ENCODE data around the gene MTERF1. TPM values are rescaled to one million over a fixed set of nuclear protein-coding genes. Genes with fewer than 3 reads are reported as not detected.

Gene MTERF1
- total RNA-seq, 1 donor from 2014 or later = 17.0 TPM

GRCh38 chr7:91832493-91833045 is 47.9 kb downstream of the MTERF1 start:
- TF ChIP-seq CTCF (IDR thresholded peaks at IDR 0.05; ENCODE audit: partially characterized antibody, unreplicated experiment) = no peak
- H3K27ac Mint-ChIP-seq (ENCODE audit: unreplicated experiment) = no peak overlapping the region
- no peak for DNase-seq
- H3K4me1 Mint-ChIP-seq (ENCODE audit: low read depth, unreplicated experiment) = no peaks in the 10 kb centered on the region
- no peak overlapping the region for H3K4me3 Mint-ChIP-seq (ENCODE audit: unreplicated experiment)
- no peaks in the 10 kb centered on the region for H3K9me3 Mint-ChIP-seq (ENCODE audit: unreplicated experiment)
- H3K36me3 Mint-ChIP-seq (ENCODE audit: unreplicated experiment) = no peaks in the 10 kb centered on the region
- H3K27me3 Mint-ChIP-seq (ENCODE audit: unreplicated experiment) = no peaks in the 10 kb centered on the region

- DNase-seq = no peak
- H3K27ac Mint-ChIP-seq (ENCODE audit: unreplicated experiment) = no peak overlapping the region
- peaks cover 15% of the 10 kb centered on the region for H3K36me3 Mint-ChIP-seq (ENCODE audit: unreplicated experiment)
- no peaks in the 10 kb centered on the region for H3K9me3 Mint-ChIP-seq (ENCODE audit: unreplicated experiment)
- no peaks in the 10 kb centered on the region for H3K27me3 Mint-ChIP-seq (ENCODE audit: unreplicated experiment)
- H3K4me3 Mint-ChIP-seq (ENCODE audit: unreplicated experiment) = no peak overlapping the region
- no peak for TF ChIP-seq CTCF (IDR thresholded peaks at IDR 0.05; ENCODE audit: partially characterized antibody, unreplicated experiment)
- no peaks in the 10 kb centered on the region for H3K4me1 Mint-ChIP-seq (ENCODE audit: low read depth, unreplicated experiment)
Measured at GRCh38 chr7:91827169-91827568, 53.3 kb downstream of the MTERF1 start.

DNA sequence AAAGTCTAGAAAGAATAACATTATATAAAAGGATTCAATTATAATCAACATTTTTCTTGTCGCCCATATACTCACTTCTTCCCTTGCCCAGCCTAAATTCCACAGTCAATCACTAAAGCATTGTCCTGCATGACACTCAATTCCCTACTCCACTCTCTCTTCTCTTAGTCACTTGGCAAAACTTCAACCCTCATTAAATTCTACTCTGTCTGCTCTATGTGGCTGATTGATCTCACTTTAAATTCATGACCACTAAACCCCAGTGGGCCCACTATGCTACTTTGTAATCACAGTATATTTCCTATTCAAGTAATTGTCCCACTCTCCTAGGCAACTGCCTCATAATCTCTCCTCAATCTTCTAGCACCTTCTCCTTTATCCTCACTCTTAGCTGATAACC is 54.1 kb downstream of the MTERF1 start:
- H3K9me3 Mint-ChIP-seq (ENCODE audit: unreplicated experiment) = no peaks in the 10 kb centered on the region
- H3K27me3 Mint-ChIP-seq (ENCODE audit: unreplicated experiment) = no peaks in the 10 kb centered on the region
- no peak for DNase-seq
- no peak for TF ChIP-seq CTCF (IDR thresholded peaks at IDR 0.05; ENCODE audit: partially characterized antibody, unreplicated experiment)
- no peak overlapping the region for H3K27ac Mint-ChIP-seq (ENCODE audit: unreplicated experiment)
- H3K4me3 Mint-ChIP-seq (ENCODE audit: unreplicated experiment) = no peak overlapping the region
- no peaks in the 10 kb centered on the region for H3K4me1 Mint-ChIP-seq (ENCODE audit: low read depth, unreplicated experiment)
- peaks cover 15% of the 10 kb centered on the region for H3K36me3 Mint-ChIP-seq (ENCODE audit: unreplicated experiment)

- Mint-ChIP-seq H3K36me3 (ENCODE audit: unreplicated experiment) (peaks cover 15% of the 10 kb centered on the region), H3K9me3 (ENCODE audit: unreplicated experiment) (peaks cover 2% of the 10 kb centered on the region), H3K4me1 (ENCODE audit: low read depth, unreplicated experiment) (no peaks in the 10 kb centered on the region), H3K27me3 (ENCODE audit: unreplicated experiment) (no peaks in the 10 kb centered on the region), H3K4me3 (ENCODE audit: unreplicated experiment) (no peak overlapping the region), H3K27ac (ENCODE audit: unreplicated experiment) (no peak overlapping the region)
- DNase-seq = no peak
- no peak for TF ChIP-seq CTCF (IDR thresholded peaks at IDR 0.05; ENCODE audit: partially characterized antibody, unreplicated experiment)
Measured at GRCh38 chr7:91824201-91824600, 56.3 kb downstream of the MTERF1 start.

Other genes starting within 250 kb of the MTERF1 start
- 66.9 TPM for gene AKAP9, start 60.2 kb upstream of the MTERF1 start, total RNA-seq (ENCODE audit: unreplicated experiment)

Measured in glutamatergic neuron (in vitro differentiated cells).